CD4-positive, alpha-beta T cell (primary cell): ENCODE data around the gene BLTP2. TPM values are rescaled to one million over a fixed set of nuclear protein-coding genes. Genes with fewer than 3 reads are reported as not detected.
A peak's percentile ranks its signal among the peaks of the same experiment; 100 is the strongest.

ENCODE experiments used
- ATAC-seq: fragments of 200-7000 bp; cut with Tn5 transposase; one replicate; pipeline ENCODE4 v1.10.0; 2022; ENCODE audit warnings: mild to moderate bottlenecking; ENCODE audit not compliant: poor library complexity
- CTCF ChIA-PET: fragments of 350-600 bp; sonication (Branson Sonifier 250); formaldehyde crosslinking; loops from one replicate; lab custom pipeline; 2021; ENCODE audit warnings: antibody characterized with exemption, inconsistent platforms; lab: Charles Lee
- POLR2A ChIA-PET: fragments of 350-600 bp; sonication (Branson Sonifier 250); formaldehyde crosslinking; loops from one replicate; lab custom pipeline; 2021; ENCODE audit warnings: antibody characterized with exemption, inconsistent platforms; lab: Charles Lee
- DNase-seq, 14 experiments: peaks; one replicate each; pipeline ENCODE4 v3.0.0-alpha.2; 2013 to 2020; ENCODE audit warnings: mixed read lengths in 2 of 14
- H3K27ac ChIP-seq, 2 donors: one replicate each; pipeline versions ENCODE4 v1.5.1 to v1.7.0; 2013; ENCODE audit warnings: low read length in 2 of 2, low read depth in 1 of 2, mild to moderate bottlenecking in 1 of 2
- H3K27me3 ChIP-seq, 2 experiments: 1 replicate in 1 of 2; 2 replicates in 1 of 2; pipeline versions ENCODE4 v1.6.1 to v1.7.0; 2013; ENCODE audit warnings: low read length in 2 of 2, control low read depth in 1 of 2, mild to moderate bottlenecking in 1 of 2, moderate library complexity in 1 of 2; ENCODE audit not compliant: insufficient read depth in 2 of 2, control insufficient read depth in 1 of 2
- H3K36me3 ChIP-seq: one replicate; pipeline ENCODE4 v1.6.1; 2013; ENCODE audit warnings: low read length, control low read depth; ENCODE audit not compliant: insufficient read depth
- H3K4me1 ChIP-seq: one replicate; pipeline ENCODE4 v1.6.1; 2013; ENCODE audit warnings: low read length, control low read depth; ENCODE audit not compliant: insufficient read depth
- H3K4me3 ChIP-seq: one replicate; pipeline ENCODE4 v1.5.1; 2013; ENCODE audit warnings: mild to moderate bottlenecking, low read length, moderate library complexity
- H3K9me3 ChIP-seq, 2 experiments: 1 replicate in 1 of 2; 2 replicates in 1 of 2; pipeline versions ENCODE4 v1.6.1 to v1.7.0; 2013; ENCODE audit warnings: low read length in 2 of 2, mild to moderate bottlenecking in 2 of 2, control low read depth in 1 of 2, moderate library complexity in 1 of 2; ENCODE audit not compliant: control insufficient read depth in 1 of 2, insufficient read depth in 1 of 2
- H3K27ac Mint-ChIP-seq: one replicate; pipeline ENCODE4 v1.8.0; 2020; ENCODE audit warnings: mixed read lengths
- H3K27me3 Mint-ChIP-seq: one replicate; pipeline ENCODE4 v1.8.0; 2021; ENCODE audit warnings: mixed read lengths
- H3K36me3 Mint-ChIP-seq: one replicate; pipeline ENCODE4 v1.8.0; 2021; ENCODE audit warnings: low read depth, mixed read lengths
- H3K4me1 Mint-ChIP-seq: one replicate; pipeline ENCODE4 v1.8.0; 2021; ENCODE audit warnings: low read depth, mixed read lengths
- H3K4me3 Mint-ChIP-seq: one replicate; pipeline ENCODE4 v1.8.0; 2020; ENCODE audit warnings: mild to moderate bottlenecking, mixed read lengths
- H3K9me3 Mint-ChIP-seq: one replicate; pipeline ENCODE4 v1.8.0; 2020; ENCODE audit warnings: mixed read lengths
- CTCF ChIP-seq: fragments of 200-600 bp; IDR thresholded peaks from one replicate; pipeline ENCODE4 v1.8.0; 2022; ENCODE audit warnings: antibody characterized with exemption, mild to moderate bottlenecking
- intact Hi-C, 2 experiments: fragments of 100-400 bp; cut with DNase I in 1 of 2; cut with micrococcal nuclease in 1 of 2; formaldehyde crosslinking; loops; one replicate each; pipeline versions ENCODE4 v1.15.1 to v1.9.0; 2023 to 2025; cut with DNase I, micrococcal nuclease
- total RNA-seq, 174 experiments: library from RNA in 2 of 174; stranded (reverse) in 2 of 174; gene quantifications; one replicate each; pipeline ENCODE4 v1.2.3 and lab custom pipeline; 2021 to 2026

The BLTP2 gene
- total RNA-seq, 2 experiments from 2014 or later: 120 to 124 TPM

DNA sequence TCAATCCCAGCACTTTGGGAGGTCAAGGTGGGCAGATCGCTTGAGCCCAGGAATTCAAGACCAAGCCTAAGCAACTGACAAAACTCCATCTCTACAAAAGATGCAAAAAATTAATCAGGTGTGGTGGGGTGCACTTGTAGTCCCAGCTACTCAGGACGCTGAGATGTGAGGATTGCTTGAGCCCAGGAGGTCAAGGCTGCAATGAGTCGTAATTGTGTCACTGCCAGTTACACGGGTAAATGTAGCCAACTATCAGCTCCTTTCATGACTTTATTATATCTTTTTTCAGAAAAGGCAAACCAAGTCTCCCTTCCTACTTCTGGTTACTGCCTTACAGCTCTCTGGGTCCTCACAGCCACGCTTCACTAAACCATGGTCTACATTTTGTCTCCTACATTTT, 12.8 kb upstream of the BLTP2 start:
- H3K4me1 ChIP-seq: peaks cover 17% of the 10 kb centered on the region
- peaks cover 31% of the 10 kb centered on the region for H3K36me3 ChIP-seq
- H3K27me3 ChIP-seq: no peaks in the 10 kb centered on the region
- Mint-ChIP-seq H3K27me3 (no peaks in the 10 kb centered on the region), H3K4me1 (peaks cover 46% of the 10 kb centered on the region), H3K27ac (no peak overlapping the region), H3K4me3 (peak overlapping the region; percentile 27), H3K9me3 (no peaks in the 10 kb centered on the region), H3K36me3 (peaks cover 66% of the 10 kb centered on the region)
- H3K27ac ChIP-seq: no peak overlapping the region
- POLR2A ChIA-PET: no interaction called here
- no peak overlapping the region for H3K4me3 ChIP-seq
- ATAC-seq (no peak), DNase-seq (no peak)
- no peak for TF ChIP-seq CTCF
- intact Hi-C loops: no loop called here
- CTCF ChIA-PET: interaction anchor here (4.0 kb wide), 1 partner anchor 11 kb away, joined by 13 read pairs; no protein-coding TSS in a partner anchor
- no peaks in the 10 kb centered on the region for H3K9me3 ChIP-seq

GRCh38 chr17:28655160-28655559, 10.2 kb upstream of the BLTP2 start:
- ATAC-seq: no peak
- Histone ChIP-seq H3K36me3 (peaks cover 47% of the 10 kb centered on the region), H3K4me3 (no peak overlapping the region), H3K9me3 (no peaks in the 10 kb centered on the region), H3K27ac (no peak overlapping the region), H3K4me1 (peaks cover 3% of the 10 kb centered on the region), H3K27me3 (no peaks in the 10 kb centered on the region)
- Mint-ChIP-seq H3K27ac (no peak overlapping the region), H3K9me3 (no peaks in the 10 kb centered on the region), H3K4me3 (no peak overlapping the region), H3K4me1 (peaks cover 20% of the 10 kb centered on the region), H3K27me3 (no peaks in the 10 kb centered on the region), H3K36me3 (peaks cover 58% of the 10 kb centered on the region)
- POLR2A ChIA-PET: interaction anchor here (0.8 kb wide), 1 partner anchor 8 kb away, joined by 4 read pairs; no protein-coding TSS in a partner anchor
- no peak for TF ChIP-seq CTCF
- DNase-seq: no peak
- intact Hi-C loops: no loop called here
- CTCF ChIA-PET: interaction anchor here (4.0 kb wide), 1 partner anchor 8 kb away, joined by 13 read pairs; no protein-coding TSS in a partner anchor

- H3K36me3 ChIP-seq: peaks cover 39% of the 10 kb centered on the region
- H3K4me3 Mint-ChIP-seq: no peak overlapping the region
- H3K27me3 ChIP-seq: no peaks in the 10 kb centered on the region
- H3K9me3 ChIP-seq: no peaks in the 10 kb centered on the region
- H3K9me3 Mint-ChIP-seq: no peaks in the 10 kb centered on the region
- H3K4me1 ChIP-seq: peaks cover 32% of the 10 kb centered on the region
- ATAC-seq (no peak), DNase-seq (no peak)
- intact Hi-C loops: loop anchor here (5.0 to 10.0 kb wide), 6 partner anchors 64 to 469 kb away; partner anchors contain the start of genes PROCA1 (in 2 of the 2), IFT20 (in 1 of the 2), NEK8 (in 1 of the 2) and PHF12 (in 1 of the 2)
- no peaks in the 10 kb centered on the region for H3K27me3 Mint-ChIP-seq
- no peak overlapping the region for H3K27ac ChIP-seq
- no peak overlapping the region for H3K4me3 ChIP-seq
- no peak for TF ChIP-seq CTCF
- CTCF ChIA-PET: interaction anchor here (0.8 to 1.0 kb wide), 2 partner anchors 12 to 13 kb away, joined by 3 to 4 read pairs; partner anchors contain the start of genes SDF2 and SUPT6H
- peak overlapping the region; percentile 49 for H3K27ac Mint-ChIP-seq
- H3K4me1 Mint-ChIP-seq: peaks cover 32% of the 10 kb centered on the region
- POLR2A ChIA-PET: interaction anchor here (0.8 to 8.1 kb wide), 3 partner anchors 13 to 303 kb away, joined by 3 to 115 read pairs (median 3); partner anchors contain the start of genes PHF12, SDF2 and SUPT6H
- peaks cover 76% of the 10 kb centered on the region for H3K36me3 Mint-ChIP-seq
Measured at GRCh38 chr17:28648698-28649097, 3.7 kb upstream of the BLTP2 start.
